GM12801 (cell line): Measurements from ENCODE around the gene PHF21B.

Experiments used
- CTCF ChIP-seq: IDR thresholded peaks from one replicate; pipeline ENCODE4 v1.5.1; 2011; ENCODE audit warnings: control low read depth; ENCODE audit not compliant: insufficient read length; ENCODE audit errors: extremely low read depth

The PHF21B gene

GRCh38 chr22:44891791-44892190, 118.0 kb downstream of the PHF21B start:
- TF ChIP-seq CTCF, result no peak

- TF ChIP-seq CTCF, result no peak
These were observed 118.5 kb downstream of the PHF21B start for GRCh38 chr22:44891293-44891747.

GRCh38 chr22:44890416-44891292, 119.2 kb downstream of the PHF21B start:
- no peak for TF ChIP-seq CTCF

- no peak for TF ChIP-seq CTCF
These were observed 120.4 kb downstream of the PHF21B start for GRCh38 chr22:44889255-44889878.

GRCh38 chr22:44888491-44889254, 121.1 kb downstream of the PHF21B start:
- TF ChIP-seq CTCF, result no peak

- no peak for TF ChIP-seq CTCF
These were observed 121.9 kb downstream of the PHF21B start for GRCh38 chr22:44887941-44888366.

GRCh38 chr22:44885806-44886360, 123.9 kb downstream of the PHF21B start:
- no peak for TF ChIP-seq CTCF
